Mesothelial cell of epicardium (in vitro differentiated cells): ENCODE data around the gene CDH13. TPM values are rescaled to one million over a fixed set of nuclear protein-coding genes. Genes with fewer than 3 reads are reported as not detected.

Experiments used
- DNase-seq, 2 experiments: peaks; one replicate each; pipeline ENCODE4 v3.0.0; 2021; ENCODE audit warnings: low spot score in 2 of 2; ENCODE audit not compliant: unreplicated experiment in 2 of 2
- H3K27ac Mint-ChIP-seq: 2 replicates; pipeline ENCODE4 v1.8.0; 2021; ENCODE audit warnings: mixed read lengths
- H3K27me3 Mint-ChIP-seq: 2 replicates; pipeline ENCODE4 v1.8.0; 2021; ENCODE audit warnings: low read depth, mixed read lengths
- H3K36me3 Mint-ChIP-seq: 2 replicates; pipeline ENCODE4 v1.8.0; 2021; ENCODE audit warnings: mixed read lengths
- H3K4me1 Mint-ChIP-seq: 2 replicates; pipeline ENCODE4 v1.8.0; 2021; ENCODE audit warnings: mixed read lengths
- H3K4me3 Mint-ChIP-seq: 2 replicates; pipeline ENCODE4 v1.8.0; 2021; ENCODE audit warnings: mild to moderate bottlenecking, moderate library complexity, mixed read lengths
- H3K9me3 Mint-ChIP-seq: 2 replicates; pipeline ENCODE4 v1.8.0; 2021; ENCODE audit warnings: mixed read lengths
- total RNA-seq: library from RNA; stranded (reverse); gene quantifications from 3 replicates; pipeline ENCODE4 v1.2.1, GENCODE V29; 2021
- TF ChIP-seq, protein P1 (sequence below): fragments of 200-600 bp; sonication (generic); IDR thresholded peaks from one replicate; pipeline ENCODE4 v1.5.0; 2021; ENCODE audit warnings: antibody characterized with exemption; ENCODE audit not compliant: unreplicated experiment

The CDH13 gene
- total RNA-seq, 1 donor from 2014 or later = 0.80 TPM

DNA sequence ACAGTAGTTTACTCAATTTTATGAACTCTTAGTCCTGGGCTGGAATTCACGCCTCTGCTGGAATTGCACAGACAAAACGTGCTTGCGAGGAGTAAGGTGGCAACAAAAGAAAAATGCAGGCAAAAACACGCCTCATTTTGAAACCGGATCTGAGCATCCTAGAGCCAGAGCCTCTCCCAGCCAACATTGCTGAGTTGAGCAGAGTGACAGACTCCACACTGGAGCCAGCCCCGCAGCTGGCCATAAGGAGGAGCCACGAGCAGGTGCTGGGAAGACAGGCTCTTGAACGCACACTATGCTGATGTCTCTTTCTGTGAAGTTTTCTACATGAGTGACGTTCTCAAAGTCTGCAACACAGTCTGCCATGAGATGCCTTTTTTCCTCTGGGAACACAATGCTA is 1166.4 kb downstream of the CDH13 start:
- no peaks in the 10 kb centered on the region for H3K36me3 Mint-ChIP-seq

GRCh38 chr16:83794860-83795554 is 1168.2 kb downstream of the CDH13 start:
- H3K4me1 Mint-ChIP-seq = peaks cover 12% of the 10 kb centered on the region
- H3K9me3 Mint-ChIP-seq = peaks cover 5% of the 10 kb centered on the region
- H3K4me3 Mint-ChIP-seq = no peak overlapping the region
- DNase-seq = no peak
- TF ChIP-seq, protein P1, sequence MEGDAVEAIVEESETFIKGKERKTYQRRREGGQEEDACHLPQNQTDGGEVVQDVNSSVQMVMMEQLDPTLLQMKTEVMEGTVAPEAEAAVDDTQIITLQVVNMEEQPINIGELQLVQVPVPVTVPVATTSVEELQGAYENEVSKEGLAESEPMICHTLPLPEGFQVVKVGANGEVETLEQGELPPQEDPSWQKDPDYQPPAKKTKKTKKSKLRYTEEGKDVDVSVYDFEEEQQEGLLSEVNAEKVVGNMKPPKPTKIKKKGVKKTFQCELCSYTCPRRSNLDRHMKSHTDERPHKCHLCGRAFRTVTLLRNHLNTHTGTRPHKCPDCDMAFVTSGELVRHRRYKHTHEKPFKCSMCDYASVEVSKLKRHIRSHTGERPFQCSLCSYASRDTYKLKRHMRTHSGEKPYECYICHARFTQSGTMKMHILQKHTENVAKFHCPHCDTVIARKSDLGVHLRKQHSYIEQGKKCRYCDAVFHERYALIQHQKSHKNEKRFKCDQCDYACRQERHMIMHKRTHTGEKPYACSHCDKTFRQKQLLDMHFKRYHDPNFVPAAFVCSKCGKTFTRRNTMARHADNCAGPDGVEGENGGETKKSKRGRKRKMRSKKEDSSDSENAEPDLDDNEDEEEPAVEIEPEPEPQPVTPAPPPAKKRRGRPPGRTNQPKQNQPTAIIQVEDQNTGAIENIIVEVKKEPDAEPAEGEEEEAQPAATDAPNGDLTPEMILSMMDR = no peak
- peaks cover 13% of the 10 kb centered on the region for H3K27me3 Mint-ChIP-seq
- no peaks in the 10 kb centered on the region for H3K36me3 Mint-ChIP-seq
- no peak overlapping the region for H3K27ac Mint-ChIP-seq

More for the DNA sequence above, 1166.4 kb downstream of the CDH13 start:
- TF ChIP-seq, protein P1 = no peak
- peaks cover 5% of the 10 kb centered on the region for H3K9me3 Mint-ChIP-seq
- no peak overlapping the region for H3K27ac Mint-ChIP-seq
- H3K4me1 Mint-ChIP-seq = peaks cover 12% of the 10 kb centered on the region
- no peak for DNase-seq
- no peak overlapping the region for H3K4me3 Mint-ChIP-seq
- H3K27me3 Mint-ChIP-seq = peaks cover 6% of the 10 kb centered on the region

- no peak overlapping the region for H3K27ac Mint-ChIP-seq
- TF ChIP-seq, protein P1 = no peak
Measured at GRCh38 chr16:83797013-83797412, 1170.2 kb downstream of the CDH13 start.

GRCh38 chr16:83799336-83799735 is 1172.6 kb downstream of the CDH13 start:
- H3K27ac Mint-ChIP-seq = no peak overlapping the region
- no peak overlapping the region for H3K4me3 Mint-ChIP-seq
- no peak for DNase-seq
- TF ChIP-seq, protein P1 = no peak
- peaks cover 14% of the 10 kb centered on the region for H3K4me1 Mint-ChIP-seq
- H3K27me3 Mint-ChIP-seq = peaks cover 30% of the 10 kb centered on the region
- no peaks in the 10 kb centered on the region for H3K9me3 Mint-ChIP-seq
- no peaks in the 10 kb centered on the region for H3K36me3 Mint-ChIP-seq

More at GRCh38 chr16:83797013-83797412, 1170.2 kb downstream of the CDH13 start:
- peaks cover 21% of the 10 kb centered on the region for H3K27me3 Mint-ChIP-seq
- H3K36me3 Mint-ChIP-seq = no peaks in the 10 kb centered on the region
- H3K4me1 Mint-ChIP-seq = peaks cover 12% of the 10 kb centered on the region
- peaks cover 5% of the 10 kb centered on the region for H3K9me3 Mint-ChIP-seq
- no peak overlapping the region for H3K4me3 Mint-ChIP-seq
- DNase-seq = no peak

GRCh38 chr16:83802135-83802534 is 1175.4 kb downstream of the CDH13 start:
- no peaks in the 10 kb centered on the region for H3K36me3 Mint-ChIP-seq
- H3K27ac Mint-ChIP-seq = no peak overlapping the region
- TF ChIP-seq, protein P1 = no peak
- H3K9me3 Mint-ChIP-seq = no peaks in the 10 kb centered on the region
- peaks cover 2% of the 10 kb centered on the region for H3K4me1 Mint-ChIP-seq
- H3K4me3 Mint-ChIP-seq = no peak overlapping the region
- no peak for DNase-seq
- H3K27me3 Mint-ChIP-seq = peaks cover 32% of the 10 kb centered on the region
